HG02938 (cell line): ENCODE data around the gene GNAT2.

ENCODE experiments used
- ATAC-seq: cut with Tn5 transposase; IDR thresholded peaks from one replicate; pipeline ENCODE4 v1.9.1; 2021; ENCODE audit warnings: mild to moderate bottlenecking, moderate library complexity; ENCODE audit not compliant: unreplicated experiment

GNAT2 gene

GRCh38 chr1:109628540-109629321 lies 9.3 kb upstream of the GNAT2 start:
- ATAC-seq: no peak

DNA sequence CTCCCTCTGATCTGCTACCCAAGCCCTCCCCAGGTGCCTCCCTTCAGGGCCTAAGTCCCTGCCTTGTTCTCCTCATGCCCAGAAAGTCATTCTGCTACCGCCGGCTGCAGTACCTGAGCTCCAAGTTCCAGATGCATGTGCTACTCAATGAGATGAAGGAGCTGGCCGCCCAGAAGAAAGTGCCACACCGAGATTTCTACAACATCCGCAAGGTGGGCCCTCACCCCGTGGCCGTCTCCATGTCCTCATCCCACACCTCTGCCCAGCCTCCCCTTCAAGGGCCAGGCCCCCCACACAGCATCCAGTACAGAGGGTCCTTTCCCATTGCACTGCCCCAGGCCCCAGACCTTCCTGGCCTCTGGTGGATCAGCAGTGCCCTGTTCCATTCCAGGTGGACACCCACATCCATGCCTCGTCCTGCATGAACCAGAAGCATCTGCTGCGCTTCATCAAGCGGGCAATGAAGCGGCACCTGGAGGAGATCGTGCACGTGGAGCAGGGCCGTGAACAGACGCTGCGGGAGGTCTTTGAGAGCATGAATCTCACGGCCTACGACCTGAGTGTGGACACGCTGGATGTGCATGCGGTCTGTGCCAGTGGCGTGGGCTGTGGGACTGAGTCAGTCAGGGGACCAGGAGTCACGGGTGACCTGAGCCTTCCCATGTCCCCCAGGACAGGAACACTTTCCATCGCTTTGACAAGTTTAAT lies 8.4 kb upstream of the GNAT2 start:
- no peak for ATAC-seq

DNA sequence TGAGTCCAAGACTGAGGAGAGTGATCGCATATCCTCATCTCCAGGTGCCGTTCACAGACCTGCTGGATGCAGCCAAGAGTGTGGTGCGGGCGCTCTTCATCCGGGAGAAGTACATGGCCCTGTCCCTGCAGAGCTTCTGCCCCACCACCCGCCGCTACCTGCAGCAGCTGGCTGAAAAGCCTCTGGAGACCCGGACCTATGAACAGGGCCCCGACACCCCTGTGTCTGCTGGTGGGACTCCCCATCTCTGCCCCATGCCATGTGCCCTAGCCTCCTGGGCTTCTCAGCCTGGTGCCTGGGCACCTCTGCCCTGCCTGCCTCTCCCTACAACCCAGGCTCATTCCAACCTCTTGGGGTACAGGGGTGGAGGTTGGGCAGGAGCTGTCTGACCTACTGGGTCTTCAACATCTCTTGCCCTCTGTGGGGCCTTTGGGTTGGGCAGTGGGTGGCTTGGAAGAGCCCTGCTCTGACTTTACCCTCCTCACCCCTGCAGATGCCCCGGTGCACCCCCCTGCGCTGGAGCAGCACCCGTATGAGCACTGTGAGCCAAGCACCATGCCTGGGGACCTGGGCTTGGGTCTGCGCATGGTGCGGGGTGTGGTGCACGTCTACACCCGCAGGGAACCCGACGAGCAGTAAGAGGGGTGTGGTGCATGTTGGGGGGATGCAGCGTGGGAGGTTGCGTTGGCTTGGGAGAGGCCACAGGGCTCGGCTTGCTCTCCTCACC lies 7.4 kb upstream of the GNAT2 start:
- no peak for ATAC-seq

DNA sequence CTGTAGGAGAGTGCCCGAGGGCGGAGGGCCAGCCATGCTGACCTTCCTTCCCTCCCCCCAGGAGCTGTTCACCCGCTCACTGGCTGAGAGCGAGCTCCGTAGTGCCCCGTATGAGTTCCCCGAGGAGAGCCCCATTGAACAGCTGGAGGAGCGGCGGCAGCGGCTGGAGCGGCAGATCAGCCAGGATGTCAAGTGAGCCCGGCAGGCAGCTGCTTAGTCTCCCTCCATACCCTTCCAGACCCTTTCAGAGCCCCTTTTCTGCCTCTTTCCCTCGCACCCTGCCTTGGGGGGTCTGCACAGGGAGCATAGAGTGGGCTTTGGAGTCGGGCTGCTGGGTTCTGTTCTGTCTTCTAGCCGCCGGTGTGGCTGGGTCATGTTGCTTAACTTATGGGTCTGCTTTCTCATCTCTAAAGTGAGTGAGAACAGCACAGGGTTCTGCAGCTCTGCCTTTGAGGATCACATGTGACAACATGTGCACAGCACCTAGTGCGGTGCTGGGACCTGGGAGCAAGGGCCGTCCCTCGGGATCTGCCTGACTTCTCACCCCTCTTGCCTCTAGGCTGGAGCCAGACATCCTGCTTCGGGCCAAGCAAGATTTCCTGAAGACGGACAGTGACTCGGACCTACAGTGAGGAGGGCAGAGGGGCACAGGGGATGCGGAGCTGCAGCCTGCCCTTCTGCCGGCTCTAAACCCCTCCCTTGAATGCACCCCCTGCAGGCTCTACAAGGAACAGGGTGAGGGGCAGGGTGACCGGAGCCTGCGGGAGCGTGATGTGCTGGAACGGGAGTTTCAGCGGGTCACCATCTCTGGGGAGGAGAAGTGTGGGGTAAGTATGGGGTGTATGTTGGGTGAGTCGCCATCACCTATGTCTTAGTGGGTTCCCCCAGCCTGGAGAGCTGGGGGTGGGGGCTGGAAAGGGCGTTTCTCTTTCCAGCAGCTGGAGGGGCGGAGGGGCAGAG lies 6.5 kb upstream of the GNAT2 start:
- no peak for ATAC-seq

- no peak for ATAC-seq
Observed at GRCh38 chr1:109625176-109625575, 5.8 kb upstream of the GNAT2 start.

DNA sequence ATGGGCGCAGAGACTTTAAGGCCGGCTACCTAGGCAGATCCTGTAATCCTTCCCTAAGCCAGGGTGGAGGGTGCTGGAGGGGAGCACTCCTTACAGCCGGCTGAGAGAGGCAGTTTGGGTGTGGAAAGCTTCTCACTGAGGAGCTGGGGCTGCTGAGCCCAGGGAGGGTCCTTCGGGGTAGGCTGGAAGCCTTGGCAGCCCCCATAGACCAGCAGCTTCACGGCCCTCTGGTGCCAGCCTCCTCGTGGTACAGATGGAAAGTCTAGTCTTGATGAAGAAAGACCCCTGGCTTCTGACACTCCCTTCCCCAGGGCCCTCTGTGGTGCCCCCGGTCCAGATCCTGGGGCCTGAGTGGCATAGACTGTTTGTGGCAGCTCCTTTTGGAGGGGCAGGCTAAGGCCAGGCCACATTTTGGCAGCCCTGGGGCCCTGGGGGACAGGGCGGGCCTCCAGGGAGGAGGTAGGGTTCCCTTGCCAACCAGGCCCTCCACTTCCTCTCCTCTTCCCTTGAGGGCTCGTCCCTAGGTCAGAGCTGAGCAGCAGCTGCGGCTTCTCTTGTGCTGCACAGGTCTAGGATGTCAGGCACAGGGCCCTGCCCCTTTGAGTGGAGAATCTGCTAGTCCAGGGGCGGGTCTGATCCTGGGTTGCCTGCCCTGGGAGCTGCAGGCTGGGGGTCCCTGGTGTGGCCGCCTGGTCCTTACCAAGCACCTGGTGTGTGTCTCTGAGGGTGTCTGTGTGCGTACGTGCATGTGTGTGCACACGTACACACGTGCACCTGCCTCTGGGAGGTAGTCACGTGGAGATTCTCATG lies 5.0 kb upstream of the GNAT2 start:
- ATAC-seq: no peak

DNA sequence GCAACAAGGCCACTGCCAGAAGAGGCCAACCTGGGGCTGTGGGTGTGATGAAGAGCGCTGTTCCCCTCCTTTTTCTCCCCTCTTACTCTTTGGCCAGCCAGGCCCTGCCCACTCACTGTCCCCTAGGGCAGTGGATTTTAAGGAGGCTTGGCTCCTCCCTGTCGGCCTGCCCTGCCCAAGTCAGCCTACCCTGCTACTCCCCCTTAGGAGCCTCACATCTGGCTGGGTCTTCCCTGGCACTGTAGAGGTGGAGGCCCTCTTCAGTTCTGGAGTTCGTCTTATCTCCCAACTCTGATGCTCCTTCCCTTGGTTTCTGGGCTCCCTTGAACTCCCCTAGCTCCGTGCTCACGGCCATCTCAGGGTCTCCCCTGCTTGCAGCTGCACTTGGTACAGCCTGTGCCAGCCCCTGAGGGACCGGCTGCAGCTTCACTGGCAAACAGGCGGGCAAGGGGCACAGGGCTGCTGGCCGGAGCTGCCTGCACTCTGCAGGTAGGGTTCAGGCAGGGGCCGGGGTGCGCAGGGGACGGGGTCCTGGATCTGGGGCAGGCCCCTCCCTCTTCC lies 4.3 kb upstream of the GNAT2 start:
- no peak for ATAC-seq

- no peak for ATAC-seq
Observed at GRCh38 chr1:109622895-109623294, 3.5 kb upstream of the GNAT2 start.

GRCh38 chr1:109622137-109622892 lies 2.9 kb upstream of the GNAT2 start:
- no peak for ATAC-seq

DNA sequence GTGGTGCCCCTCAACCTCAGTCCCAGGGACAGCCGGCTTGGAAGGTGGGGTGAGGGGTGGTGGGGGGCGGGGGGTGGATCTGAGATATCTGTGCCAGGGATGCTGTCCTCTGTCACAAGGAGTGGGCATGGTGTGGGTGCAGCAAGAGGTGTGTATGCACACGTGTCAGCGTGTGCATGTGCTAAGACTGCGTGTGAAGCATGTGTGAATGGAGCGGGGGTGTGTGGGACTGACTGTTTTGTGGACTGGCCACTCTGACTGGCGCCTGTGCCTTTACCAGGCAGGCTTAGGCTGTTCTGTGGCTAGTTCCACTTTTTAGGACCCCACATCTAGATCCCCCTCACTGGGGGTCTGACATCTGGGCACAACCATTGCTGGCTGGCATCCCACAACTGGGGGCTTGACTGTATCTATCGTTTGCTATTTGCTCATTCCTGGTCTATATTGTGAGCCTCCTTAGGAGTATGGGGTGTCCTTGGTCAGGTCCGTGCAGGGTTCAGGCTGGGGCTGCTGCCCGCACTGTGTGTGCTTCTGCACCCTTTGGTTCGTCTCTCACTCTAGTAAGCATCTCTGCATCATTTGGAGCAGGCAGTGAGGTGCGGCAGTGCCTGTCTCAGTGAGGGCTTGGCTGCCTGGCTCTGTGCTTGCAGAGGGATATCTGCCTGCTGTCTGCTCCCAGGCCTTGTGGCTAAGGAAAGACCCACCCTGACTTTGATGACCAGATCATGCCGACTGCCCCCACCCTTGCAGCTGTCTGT lies 2.1 kb upstream of the GNAT2 start:
- ATAC-seq: no peak

GRCh38 chr1:109620841-109621286 lies 1.4 kb upstream of the GNAT2 start:
- peak; percentile 61 for ATAC-seq

- no peak for ATAC-seq
Observed at GRCh38 chr1:109620401-109620791, 980 bp upstream of the GNAT2 start.

- ATAC-seq: no peak
Observed at GRCh38 chr1:109618661-109619575, 498 bp downstream of the GNAT2 start.

- no peak for ATAC-seq
Observed at GRCh38 chr1:109617291-109617801, 2.1 kb downstream of the GNAT2 start.

- ATAC-seq: no peak
Observed at GRCh38 chr1:109616391-109616790, 3.0 kb downstream of the GNAT2 start.

- no peak for ATAC-seq
Observed at GRCh38 chr1:109615879-109616278, 3.5 kb downstream of the GNAT2 start.
